Measurements from ENCODE around the gene HSPD1. TPM values are rescaled to one million over a fixed set of nuclear protein-coding genes. Genes with fewer than 3 reads are reported as not detected.

Gene HSPD1
- total RNA-seq, 1 donor from 2014 or later = 391 TPM

- no peak for TF ChIP-seq CTCF (IDR thresholded peaks at IDR 0.05; ENCODE audit: insufficient read depth, low read length, severe bottlenecking)
- H3K4me3 ChIP-seq (ENCODE audit: low read depth, low read length) = no peak overlapping the region
- FAIRE-seq (no peak), DNase-seq (ENCODE audit: low read depth) (no peak)
- peaks cover 6% of the 10 kb centered on the region for H3K36me3 ChIP-seq (ENCODE audit: control insufficient read depth, insufficient read depth, low read length)
- no peaks in the 10 kb centered on the region for H3K27me3 ChIP-seq (ENCODE audit: control insufficient read depth, insufficient read depth, low read length)
Measured at GRCh38 chr2:197538412-197538811, 38.8 kb upstream of the HSPD1 start.

- TF ChIP-seq CTCF (IDR thresholded peaks at IDR 0.05; ENCODE audit: insufficient read depth, low read length, severe bottlenecking) = no peak
- no peaks in the 10 kb centered on the region for H3K27me3 ChIP-seq (ENCODE audit: control insufficient read depth, insufficient read depth, low read length)
- DNase-seq (ENCODE audit: low read depth) = no peak
- no peak for FAIRE-seq
- no peaks in the 10 kb centered on the region for H3K36me3 ChIP-seq (ENCODE audit: control insufficient read depth, insufficient read depth, low read length)
- peak overlapping the region; percentile 88 for H3K4me3 ChIP-seq (ENCODE audit: low read depth, low read length)
Measured at GRCh38 chr2:197517150-197517549, 17.5 kb upstream of the HSPD1 start.

- Histone ChIP-seq H3K27me3 (ENCODE audit: control insufficient read depth, insufficient read depth, low read length) (no peaks in the 10 kb centered on the region), H3K4me3 (ENCODE audit: low read depth, low read length) (peak overlapping the region; percentile 88), H3K36me3 (ENCODE audit: control insufficient read depth, insufficient read depth, low read length) (no peaks in the 10 kb centered on the region)
- peak; percentile 57 for DNase-seq (ENCODE audit: low read depth)
- TF ChIP-seq CTCF (IDR thresholded peaks at IDR 0.05; ENCODE audit: insufficient read depth, low read length, severe bottlenecking) = no peak
- FAIRE-seq = no peak
Measured at GRCh38 chr2:197516393-197516761, 16.7 kb upstream of the HSPD1 start.

- H3K36me3 ChIP-seq (ENCODE audit: control insufficient read depth, insufficient read depth, low read length) = no peaks in the 10 kb centered on the region
- FAIRE-seq (no peak), DNase-seq (ENCODE audit: low read depth) (peak; percentile 82)
- no peak for TF ChIP-seq CTCF (IDR thresholded peaks at IDR 0.05; ENCODE audit: insufficient read depth, low read length, severe bottlenecking)
- H3K4me3 ChIP-seq (ENCODE audit: low read depth, low read length) = peak within 1 kb of the TSS; percentile 88
- no peaks in the 10 kb centered on the region for H3K27me3 ChIP-seq (ENCODE audit: control insufficient read depth, insufficient read depth, low read length)
Measured at GRCh38 chr2:197515739-197516392, 16.2 kb upstream of the HSPD1 start, which contains the start of gene MOB4. Gene MOB4, plus strand, starts transcription at chr2:197516066. Its CDS starts 21 bp downstream, at chr2:197516087.

GRCh38 chr2:197515315-197515738 is 15.7 kb upstream of the HSPD1 start:
- no peaks in the 10 kb centered on the region for H3K36me3 ChIP-seq (ENCODE audit: control insufficient read depth, insufficient read depth, low read length)
- H3K27me3 ChIP-seq (ENCODE audit: control insufficient read depth, insufficient read depth, low read length) = no peaks in the 10 kb centered on the region
- H3K4me3 ChIP-seq (ENCODE audit: low read depth, low read length) = peak overlapping the region; percentile 88
- TF ChIP-seq CTCF (IDR thresholded peaks at IDR 0.05; ENCODE audit: insufficient read depth, low read length, severe bottlenecking) = no peak
- no peak for DNase-seq (ENCODE audit: low read depth)
- FAIRE-seq = no peak

GRCh38 chr2:197514754-197515153 is 15.1 kb upstream of the HSPD1 start:
- no peaks in the 10 kb centered on the region for H3K27me3 ChIP-seq (ENCODE audit: control insufficient read depth, insufficient read depth, low read length)
- DNase-seq (ENCODE audit: low read depth) = peak; percentile 27
- no peak overlapping the region for H3K4me3 ChIP-seq (ENCODE audit: low read depth, low read length)
- FAIRE-seq = no peak
- no peaks in the 10 kb centered on the region for H3K36me3 ChIP-seq (ENCODE audit: control insufficient read depth, insufficient read depth, low read length)
- TF ChIP-seq CTCF (IDR thresholded peaks at IDR 0.05; ENCODE audit: insufficient read depth, low read length, severe bottlenecking) = no peak
